GM12878 (cell line): ENCODE results near the gene CCDC181. TPM values are rescaled to one million over a fixed set of nuclear protein-coding genes. Genes with fewer than 3 reads are reported as not detected.

Experiments
- BCL3 ChIP-seq: IDR thresholded peaks from 2 replicates; pipeline ENCODE4 v1.6.1; 2011; ENCODE audit warnings: borderline replicate concordance, low read depth, mild to moderate bottlenecking, moderate library complexity, low read length; ENCODE audit not compliant: insufficient read depth, poor library complexity, severe bottlenecking
- BRCA1 ChIP-seq: IDR thresholded peaks from 2 replicates; pipeline ENCODE4 v1.6.1; 2011; ENCODE audit warnings: low read depth, low read length, improper control_type of control experiment
- CHD1 ChIP-seq: IDR thresholded peaks from 2 replicates; pipeline ENCODE4 v1.6.1; 2012; ENCODE audit warnings: low read depth, low read length, improper control_type of control experiment
- FOXK2 ChIP-seq: fragments of 450-650 bp; IDR thresholded peaks from 2 replicates; pipeline ENCODE4 v1.6.1; 2017; ENCODE audit warnings: mild to moderate bottlenecking, moderate library complexity
- FOXM1 ChIP-seq: IDR thresholded peaks from 2 replicates; pipeline ENCODE4 v1.6.1; 2012; ENCODE audit warnings: low read depth, mild to moderate bottlenecking, inconsistent platforms, low read length, moderate library complexity
- KLF5 ChIP-seq: fragments of 450-650 bp; IDR thresholded peaks from 2 replicates; pipeline ENCODE4 v1.6.1; 2014; ENCODE audit warnings: mild to moderate bottlenecking; ENCODE audit not compliant: partially characterized antibody
- MEF2B ChIP-seq: fragments of 450-650 bp; IDR thresholded peaks from 2 replicates; pipeline ENCODE4 v1.6.1; 2018; ENCODE audit warnings: mild to moderate bottlenecking, moderate library complexity; ENCODE audit not compliant: partially characterized antibody, poor library complexity, severe bottlenecking
- MYC ChIP-seq: IDR thresholded peaks from 2 replicates; pipeline ENCODE4 v1.6.1; 2011; ENCODE audit warnings: mild to moderate bottlenecking, low read length, moderate library complexity, inconsistent platforms; ENCODE audit not compliant: insufficient read depth, insufficient replicate concordance, insufficient read length, severe bottlenecking
- NR2C2 ChIP-seq: IDR thresholded peaks from 2 replicates; pipeline ENCODE4 v1.6.1; 2011; ENCODE audit warnings: borderline replicate concordance, low read depth; ENCODE audit not compliant: control insufficient read depth, insufficient read length
- SREBF2 ChIP-seq: IDR thresholded peaks from 2 replicates; pipeline ENCODE4 v1.6.1; 2012; ENCODE audit warnings: mild to moderate bottlenecking, low read length
- TBL1XR1 ChIP-seq: IDR thresholded peaks from 2 replicates; pipeline ENCODE4 v1.6.1; 2012; ENCODE audit warnings: low read depth, low read length, improper control_type of control experiment
- polyA plus RNA-seq, 11 experiments: library from polyadenylated mRNA; depleted of rRNA in 4 of 11; unstranded in 6 of 11; stranded (reverse) in 5 of 11; fragments of >200 nt; fragmentation: Nextera tagmentation in 4 of 11; fragmentation: Illumina TruSeq in 1 of 11; extraction: Ambion mirVana in 4 of 11; extraction: Trizol in 1 of 11; gene quantifications; 1 replicate in 1 of 11; 2 replicates in 10 of 11; pipeline versions ENCODE4 v1.2.1 to v1.2.3, GENCODE V29; 2011 to 2016; ENCODE audit warnings: inconsistent platforms in 2 of 11, missing spikeins in 2 of 11, low read depth in 1 of 11
- total RNA-seq, 4 experiments: library from RNA; depleted of rRNA in 3 of 4; stranded (reverse); fragments of >200 nt in 3 of 4; fragmentation: Illumina TruSeq in 1 of 4; extraction: Trizol in 1 of 4; gene quantifications; 2 replicates each; pipeline versions ENCODE4 v1.2.1 to v1.2.3, GENCODE V29; 2013 to 2021
- TF ChIP-seq, protein P1 (sequence below): fragments of 450-650 bp; IDR thresholded peaks from 2 replicates; pipeline ENCODE4 v1.6.1; 2017; ENCODE audit warnings: antibody characterized with exemption, mild to moderate bottlenecking, moderate library complexity
- TF ChIP-seq, protein P2 (sequence below): fragments of 450-650 bp; IDR thresholded peaks from 2 replicates; pipeline ENCODE4 v1.6.1; 2017; ENCODE audit warnings: mild to moderate bottlenecking, moderate library complexity
- TF ChIP-seq, protein P3 (sequence below): fragments of 450-650 bp; IDR thresholded peaks from 2 replicates; pipeline ENCODE4 v1.6.1; 2016; ENCODE audit warnings: mild to moderate bottlenecking
- TF ChIP-seq, protein P4 (sequence below): fragments of 150-350 bp; IDR thresholded peaks from 2 replicates; pipeline ENCODE4 v1.6.1; 2014; ENCODE audit warnings: mild to moderate bottlenecking, low read depth, low read length

The CCDC181 gene
- total and polyA plus RNA-seq, 10 of the 15 experiments (the other 5 are each of a cell fraction or from before 2014, with no cell fraction given), result not detected

- TF ChIP-seq, protein P1, sequence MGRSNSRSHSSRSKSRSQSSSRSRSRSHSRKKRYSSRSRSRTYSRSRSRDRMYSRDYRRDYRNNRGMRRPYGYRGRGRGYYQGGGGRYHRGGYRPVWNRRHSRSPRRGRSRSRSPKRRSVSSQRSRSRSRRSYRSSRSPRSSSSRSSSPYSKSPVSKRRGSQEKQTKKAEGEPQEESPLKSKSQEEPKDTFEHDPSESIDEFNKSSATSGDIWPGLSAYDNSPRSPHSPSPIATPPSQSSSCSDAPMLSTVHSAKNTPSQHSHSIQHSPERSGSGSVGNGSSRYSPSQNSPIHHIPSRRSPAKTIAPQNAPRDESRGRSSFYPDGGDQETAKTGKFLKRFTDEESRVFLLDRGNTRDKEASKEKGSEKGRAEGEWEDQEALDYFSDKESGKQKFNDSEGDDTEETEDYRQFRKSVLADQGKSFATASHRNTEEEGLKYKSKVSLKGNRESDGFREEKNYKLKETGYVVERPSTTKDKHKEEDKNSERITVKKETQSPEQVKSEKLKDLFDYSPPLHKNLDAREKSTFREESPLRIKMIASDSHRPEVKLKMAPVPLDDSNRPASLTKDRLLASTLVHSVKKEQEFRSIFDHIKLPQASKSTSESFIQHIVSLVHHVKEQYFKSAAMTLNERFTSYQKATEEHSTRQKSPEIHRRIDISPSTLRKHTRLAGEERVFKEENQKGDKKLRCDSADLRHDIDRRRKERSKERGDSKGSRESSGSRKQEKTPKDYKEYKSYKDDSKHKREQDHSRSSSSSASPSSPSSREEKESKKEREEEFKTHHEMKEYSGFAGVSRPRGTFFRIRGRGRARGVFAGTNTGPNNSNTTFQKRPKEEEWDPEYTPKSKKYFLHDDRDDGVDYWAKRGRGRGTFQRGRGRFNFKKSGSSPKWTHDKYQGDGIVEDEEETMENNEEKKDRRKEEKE, result no peak
- 0 out of 2 replicates have a peak, but pooled peaks have one; percentile 23 for TF ChIP-seq SREBF2
- TF ChIP-seq CHD1, result no peak
- TF ChIP-seq, protein P2, sequence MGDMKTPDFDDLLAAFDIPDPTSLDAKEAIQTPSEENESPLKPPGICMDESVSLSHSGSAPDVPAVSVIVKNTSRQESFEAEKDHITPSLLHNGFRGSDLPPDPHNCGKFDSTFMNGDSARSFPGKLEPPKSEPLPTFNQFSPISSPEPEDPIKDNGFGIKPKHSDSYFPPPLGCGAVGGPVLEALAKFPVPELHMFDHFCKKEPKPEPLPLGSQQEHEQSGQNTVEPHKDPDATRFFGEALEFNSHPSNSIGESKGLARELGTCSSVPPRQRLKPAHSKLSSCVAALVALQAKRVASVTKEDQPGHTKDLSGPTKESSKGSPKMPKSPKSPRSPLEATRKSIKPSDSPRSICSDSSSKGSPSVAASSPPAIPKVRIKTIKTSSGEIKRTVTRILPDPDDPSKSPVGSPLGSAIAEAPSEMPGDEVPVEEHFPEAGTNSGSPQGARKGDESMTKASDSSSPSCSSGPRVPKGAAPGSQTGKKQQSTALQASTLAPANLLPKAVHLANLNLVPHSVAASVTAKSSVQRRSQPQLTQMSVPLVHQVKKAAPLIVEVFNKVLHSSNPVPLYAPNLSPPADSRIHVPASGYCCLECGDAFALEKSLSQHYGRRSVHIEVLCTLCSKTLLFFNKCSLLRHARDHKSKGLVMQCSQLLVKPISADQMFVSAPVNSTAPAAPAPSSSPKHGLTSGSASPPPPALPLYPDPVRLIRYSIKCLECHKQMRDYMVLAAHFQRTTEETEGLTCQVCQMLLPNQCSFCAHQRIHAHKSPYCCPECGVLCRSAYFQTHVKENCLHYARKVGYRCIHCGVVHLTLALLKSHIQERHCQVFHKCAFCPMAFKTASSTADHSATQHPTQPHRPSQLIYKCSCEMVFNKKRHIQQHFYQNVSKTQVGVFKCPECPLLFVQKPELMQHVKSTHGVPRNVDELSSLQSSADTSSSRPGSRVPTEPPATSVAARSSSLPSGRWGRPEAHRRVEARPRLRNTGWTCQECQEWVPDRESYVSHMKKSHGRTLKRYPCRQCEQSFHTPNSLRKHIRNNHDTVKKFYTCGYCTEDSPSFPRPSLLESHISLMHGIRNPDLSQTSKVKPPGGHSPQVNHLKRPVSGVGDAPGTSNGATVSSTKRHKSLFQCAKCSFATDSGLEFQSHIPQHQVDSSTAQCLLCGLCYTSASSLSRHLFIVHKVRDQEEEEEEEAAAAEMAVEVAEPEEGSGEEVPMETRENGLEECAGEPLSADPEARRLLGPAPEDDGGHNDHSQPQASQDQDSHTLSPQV, result no peak
- TF ChIP-seq BCL3, result no peak
- TF ChIP-seq FOXK2, result no peak
- peak; percentile 49 for TF ChIP-seq MEF2B
- no peak for TF ChIP-seq NR2C2
- TF ChIP-seq BRCA1, result no peak
- TF ChIP-seq TBL1XR1, result peak; percentile 9; the same call in 1 of the 2 replicates
- TF ChIP-seq, protein P3, sequence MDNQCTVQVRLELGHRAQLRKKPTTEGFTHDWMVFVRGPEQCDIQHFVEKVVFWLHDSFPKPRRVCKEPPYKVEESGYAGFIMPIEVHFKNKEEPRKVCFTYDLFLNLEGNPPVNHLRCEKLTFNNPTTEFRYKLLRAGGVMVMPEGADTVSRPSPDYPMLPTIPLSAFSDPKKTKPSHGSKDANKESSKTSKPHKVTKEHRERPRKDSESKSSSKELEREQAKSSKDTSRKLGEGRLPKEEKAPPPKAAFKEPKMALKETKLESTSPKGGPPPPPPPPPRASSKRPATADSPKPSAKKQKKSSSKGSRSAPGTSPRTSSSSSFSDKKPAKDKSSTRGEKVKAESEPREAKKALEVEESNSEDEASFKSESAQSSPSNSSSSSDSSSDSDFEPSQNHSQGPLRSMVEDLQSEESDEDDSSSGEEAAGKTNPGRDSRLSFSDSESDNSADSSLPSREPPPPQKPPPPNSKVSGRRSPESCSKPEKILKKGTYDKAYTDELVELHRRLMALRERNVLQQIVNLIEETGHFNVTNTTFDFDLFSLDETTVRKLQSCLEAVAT, result peak; percentile 80
- TF ChIP-seq FOXM1, result 0 out of 2 replicates have a peak, but pooled peaks have one; percentile 49
- TF ChIP-seq MYC, result no peak
- TF ChIP-seq, protein P4, sequence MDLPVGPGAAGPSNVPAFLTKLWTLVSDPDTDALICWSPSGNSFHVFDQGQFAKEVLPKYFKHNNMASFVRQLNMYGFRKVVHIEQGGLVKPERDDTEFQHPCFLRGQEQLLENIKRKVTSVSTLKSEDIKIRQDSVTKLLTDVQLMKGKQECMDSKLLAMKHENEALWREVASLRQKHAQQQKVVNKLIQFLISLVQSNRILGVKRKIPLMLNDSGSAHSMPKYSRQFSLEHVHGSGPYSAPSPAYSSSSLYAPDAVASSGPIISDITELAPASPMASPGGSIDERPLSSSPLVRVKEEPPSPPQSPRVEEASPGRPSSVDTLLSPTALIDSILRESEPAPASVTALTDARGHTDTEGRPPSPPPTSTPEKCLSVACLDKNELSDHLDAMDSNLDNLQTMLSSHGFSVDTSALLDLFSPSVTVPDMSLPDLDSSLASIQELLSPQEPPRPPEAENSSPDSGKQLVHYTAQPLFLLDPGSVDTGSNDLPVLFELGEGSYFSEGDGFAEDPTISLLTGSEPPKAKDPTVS, result no peak
- TF ChIP-seq KLF5, result no peak
Measured at GRCh38 chr1:169367686-169368405, 59.4 kb downstream of the CCDC181 start, which contains the start of the genes BLZF1 and NME7 (continued).
